Thyroid gland (tissue), 4 donors: ENCODE results near the gene MYL10. TPM values are rescaled to one million over a fixed set of nuclear protein-coding genes. Genes with fewer than 3 reads are reported as not detected.
"Not testable (repeated sequence)": the region's sequence is repeated elsewhere in the genome, so short reads cannot be mapped to it uniquely, and the experiment has no call there.

Source experiments
- DNase-seq, 2 donors: peaks; one replicate each; pipeline ENCODE4 v3.0.0-alpha.2; 2019
- H3K27ac ChIP-seq, 3 donors: fragments of 200-600 bp; sonication (generic); 1 replicate in 2 of 3; 2 replicates in 1 of 3; pipeline ENCODE4 v1.5.1; 2016 to 2019; ENCODE audit warnings: mild to moderate bottlenecking in 1 of 3, moderate library complexity in 1 of 3
- H3K27me3 ChIP-seq: fragments of 200-600 bp; sonication (generic); one replicate; pipeline ENCODE4 v1.5.1; 2019
- H3K36me3 ChIP-seq, 2 donors: fragments of 200-600 bp; sonication (generic); one replicate each; pipeline ENCODE4 v1.5.1; 2016 to 2019
- H3K4me1 ChIP-seq, 2 donors: fragments of 200-600 bp; sonication (generic); one replicate each; pipeline ENCODE4 v1.5.1; 2017 to 2019
- H3K4me3 ChIP-seq, 3 donors: fragments of 200-600 bp; sonication (generic); replicated peaks in 1 of 3; 1 replicate in 2 of 3; 2 replicates in 1 of 3; pipeline ENCODE4 v1.5.1; 2016; ENCODE audit warnings: mild to moderate bottlenecking in 1 of 3
- H3K9me3 ChIP-seq: fragments of 200-600 bp; sonication (generic); one replicate; pipeline ENCODE4 v1.5.1; 2017
- CTCF ChIP-seq, 6 experiments: fragments of 200-600 bp in 3 of 6; fragments of 450-650 bp in 3 of 6; sonication (generic) in 3 of 6; IDR thresholded peaks; one replicate each; pipeline ENCODE4 v1.5.1; 2016 to 2019; ENCODE audit warnings: antibody characterized with exemption in 6 of 6, mild to moderate bottlenecking in 2 of 6, inconsistent platforms in 1 of 6, moderate library complexity in 1 of 6
- POLR2A ChIP-seq, 2 donors: fragments of 450-650 bp; IDR thresholded peaks; one replicate each; pipeline ENCODE4 v1.6.1; 2017; ENCODE audit warnings: antibody characterized with exemption in 2 of 2, mild to moderate bottlenecking in 2 of 2, moderate library complexity in 1 of 2
- WGBS, 2 donors: methylation state at CpG; one replicate each; pipeline ENCODE4 v1.1.5; 2017; 5-methylcytosine and 5-hydroxymethylcytosine counted together
- intact Hi-C: fragments of 100-400 bp; cut with DNase I; formaldehyde crosslinking; loops from one replicate; pipeline ENCODE4 v1.15.1; 2023
- total RNA-seq, 4 donors: library from RNA; depleted of rRNA; stranded (reverse); fragments of >200 nt; gene quantifications; one replicate each; pipeline ENCODE4 v1.2.3, GENCODE V29; 2016

MYL10 gene
- total RNA-seq, 4 donors from 2014 or later, result not detected

- Histone ChIP-seq H3K27ac (no peak overlapping the region), H3K9me3 (no peaks in the 10 kb centered on the region), H3K27me3 (no peaks in the 10 kb centered on the region), H3K36me3 (no peaks in the 10 kb centered on the region), H3K4me1 (no peaks in the 10 kb centered on the region), H3K4me3 (no peak overlapping the region)
- DNase-seq, result no peak
- WGBS, 2 donors, result 51 to 52% methylated on average over 17 to 18 of the region's 18 CpGs
- TF ChIP-seq CTCF (IDR thresholded peaks at IDR 0.05) (no peak), POLR2A (IDR thresholded peaks at IDR 0.05) (no peak)
- intact Hi-C loops, result no loop called here
These were observed 15.8 kb upstream of the MYL10 start for GRCh38 chr7:101644879-101645278.

- intact Hi-C loops, H3K4me3 ChIP-seq, H3K27me3 ChIP-seq, H3K36me3 ChIP-seq, H3K27ac ChIP-seq, H3K9me3 ChIP-seq, H3K4me1 ChIP-seq, DNase-seq: not testable (repeated sequence)
- 96 to 98% methylated on average over 4 of the region's 4 CpGs for WGBS, 2 donors
These were observed 10.0 kb upstream of the MYL10 start for GRCh38 chr7:101639127-101639526.

GRCh38 chr7:101636822-101637623 lies 7.9 kb upstream of the MYL10 start:
- no peaks in the 10 kb centered on the region for H3K9me3 ChIP-seq
- H3K4me1 ChIP-seq, result no peaks in the 10 kb centered on the region
- no peaks in the 10 kb centered on the region for H3K36me3 ChIP-seq
- DNase-seq, result no peak
- no peaks in the 10 kb centered on the region for H3K27me3 ChIP-seq
- H3K27ac ChIP-seq, result no peak overlapping the region
- intact Hi-C loops, result no loop called here
- H3K4me3 ChIP-seq, result no peak overlapping the region
- WGBS, 2 donors, result 72 to 80% methylated on average over 8 to 9 of the region's 9 CpGs
- TF ChIP-seq POLR2A (IDR thresholded peaks at IDR 0.05) (no peak), CTCF (IDR thresholded peaks at IDR 0.05) (no peak)

- H3K4me3 ChIP-seq, result no peak overlapping the region
- no peak for DNase-seq
- no peaks in the 10 kb centered on the region for H3K27me3 ChIP-seq
- no peak for TF ChIP-seq POLR2A (IDR thresholded peaks at IDR 0.05)
- no peak for TF ChIP-seq CTCF (IDR thresholded peaks at IDR 0.05)
- no peaks in the 10 kb centered on the region for H3K9me3 ChIP-seq
- H3K4me1 ChIP-seq, result peaks cover 0 to 4% of the 10 kb centered on the region in 2 donors
- H3K36me3 ChIP-seq, result no peaks in the 10 kb centered on the region
- H3K27ac ChIP-seq, result no peak overlapping the region
- 83 to 88% methylated on average over 2 of the region's 2 CpGs for whole genome bisulfite sequencing, 2 donors
- intact Hi-C loops, result no loop called here
These were observed 6.4 kb upstream of the MYL10 start for GRCh38 chr7:101635484-101635883.

- H3K27ac ChIP-seq, result no peak overlapping the region
- no peaks in the 10 kb centered on the region for H3K27me3 ChIP-seq
- H3K4me3 ChIP-seq, result no peak overlapping the region
- H3K4me1 ChIP-seq, result peaks cover 0 to 4% of the 10 kb centered on the region in 2 donors
- no peaks in the 10 kb centered on the region for H3K36me3 ChIP-seq
- DNase-seq, result no peak
- no peaks in the 10 kb centered on the region for H3K9me3 ChIP-seq
- TF ChIP-seq POLR2A (IDR thresholded peaks at IDR 0.05) (no peak), CTCF (IDR thresholded peaks at IDR 0.05) (no peak)
- WGBS, 2 donors, result 85 to 88% methylated on average over 9 to 11 of the region's 11 CpGs
- intact Hi-C loops, result no loop called here
These were observed 5.2 kb upstream of the MYL10 start for GRCh38 chr7:101634196-101634717.
